ENCODE data around the gene ZBTB40. TPM values are rescaled to one million over a fixed set of nuclear protein-coding genes. Genes with fewer than 3 reads are reported as not detected.

Gene ZBTB40
- total RNA-seq, 1 experiment from 2014 or later = 16.3 TPM

DNA sequence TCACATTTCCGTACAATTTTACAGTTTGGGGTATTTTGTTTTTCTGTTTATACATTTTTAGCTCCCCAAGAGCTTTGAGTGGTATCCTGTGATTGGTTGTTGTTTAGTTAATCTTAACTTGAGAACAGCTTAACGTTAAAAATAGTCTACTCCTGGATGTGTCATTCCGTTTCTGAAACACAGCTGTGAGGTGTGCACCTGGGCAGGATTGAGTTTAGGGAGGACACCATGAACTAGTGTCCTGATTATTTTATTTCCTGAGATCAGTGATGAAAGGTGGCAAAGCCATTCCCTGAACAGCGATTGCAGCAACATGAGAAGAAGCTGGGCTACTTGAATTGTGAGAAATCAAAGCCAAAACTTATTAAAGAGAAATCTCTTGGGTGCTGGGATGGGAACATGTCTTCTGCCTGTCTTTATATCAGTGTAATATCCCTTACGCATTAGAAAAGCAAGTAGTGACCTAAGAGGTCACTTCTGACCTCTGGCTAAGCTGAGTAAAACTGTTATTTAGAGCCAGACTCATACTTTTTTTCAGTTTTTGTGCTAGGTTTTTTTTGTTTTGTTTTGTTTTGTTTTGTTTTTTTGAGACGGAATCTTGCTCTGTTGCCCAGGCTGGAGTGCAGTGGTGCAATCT, 43.4 kb downstream of the ZBTB40 start:
- H4K20me1 ChIP-seq (ENCODE audit: control insufficient read depth, insufficient read depth, insufficient read length) = peaks cover 3% of the 10 kb centered on the region
- no peak overlapping the region for H2BK12ac ChIP-seq (ENCODE audit: insufficient read length, low read depth, low read length)
- no peaks in the 10 kb centered on the region for H3K23me2 ChIP-seq (ENCODE audit: insufficient read length, low read depth, low read length, poor library complexity, severe bottlenecking)
- no peak overlapping the region for H3K4me2 ChIP-seq (ENCODE audit: insufficient read depth, insufficient read length, low read length)
- WGBS (ENCODE audit: extremely low coverage, insufficient read length, low lambda C conversion rate) = no CpG with 5 or more reads among the region's 6 CpGs
- Mint-ChIP-seq H3K27ac (no peak overlapping the region), H3K4me3 (no peak overlapping the region), H3K36me3 (ENCODE audit: insufficient read depth in 1 of 3, low read depth in 3 of 3) (peaks cover 1 to 18% (median 4%) of the 10 kb centered on the region in 3 experiments; a peak in 3 of 7 replicates), H3K9me3 (no peaks in the 10 kb centered on the region), H3K4me1 (peaks cover 12 to 18% of the 10 kb centered on the region in 2 experiments), H3K27me3 (ENCODE audit: low read depth) (no peaks in the 10 kb centered on the region)
- DNase-seq = no peak
- no peak overlapping the region for H2AFZ ChIP-seq (ENCODE audit: low read length)
- no peak overlapping the region for H2BK120ac ChIP-seq (ENCODE audit: low read depth, low read length, poor library complexity, severe bottlenecking)
- no peak overlapping the region for H3T11ph ChIP-seq (ENCODE audit: low read length)
- H3K9me3 ChIP-seq (ENCODE audit: control insufficient read depth, low read depth, low read length) = no peaks in the 10 kb centered on the region
- H3K27me3 ChIP-seq (ENCODE audit: insufficient read depth, low read length) = no peaks in the 10 kb centered on the region; the same call in 1 of the 2 replicates
- no peak overlapping the region for H4K91ac ChIP-seq (ENCODE audit: insufficient read length, low read depth, low read length)
- no peak overlapping the region for H2AK5ac ChIP-seq (ENCODE audit: insufficient read length, low read length)
- no peak overlapping the region for H3K4ac ChIP-seq (ENCODE audit: low read depth, low read length)
- peaks cover 2% of the 10 kb centered on the region; the same call in 1 of the 2 replicates for H3K4me1 ChIP-seq (ENCODE audit: insufficient read depth, low read length)
- H4K8ac ChIP-seq (replicated peaks; ENCODE audit: insufficient read length, low read depth, low read length) = no peak overlapping the region
- H3K79me2 ChIP-seq (ENCODE audit: insufficient read depth, low read length) = no peaks in the 10 kb centered on the region
- H3K14ac ChIP-seq (ENCODE audit: insufficient read depth, low read length) = no peak overlapping the region
- H2BK20ac ChIP-seq (ENCODE audit: low read depth, low read length, poor library complexity, severe bottlenecking) = no peak overlapping the region
- no peak overlapping the region for H2BK15ac ChIP-seq (ENCODE audit: low read depth, low read length)
- H3K56ac ChIP-seq (ENCODE audit: insufficient read length, low read depth, low read length) = no peak overlapping the region
- TF ChIP-seq, protein P1, sequence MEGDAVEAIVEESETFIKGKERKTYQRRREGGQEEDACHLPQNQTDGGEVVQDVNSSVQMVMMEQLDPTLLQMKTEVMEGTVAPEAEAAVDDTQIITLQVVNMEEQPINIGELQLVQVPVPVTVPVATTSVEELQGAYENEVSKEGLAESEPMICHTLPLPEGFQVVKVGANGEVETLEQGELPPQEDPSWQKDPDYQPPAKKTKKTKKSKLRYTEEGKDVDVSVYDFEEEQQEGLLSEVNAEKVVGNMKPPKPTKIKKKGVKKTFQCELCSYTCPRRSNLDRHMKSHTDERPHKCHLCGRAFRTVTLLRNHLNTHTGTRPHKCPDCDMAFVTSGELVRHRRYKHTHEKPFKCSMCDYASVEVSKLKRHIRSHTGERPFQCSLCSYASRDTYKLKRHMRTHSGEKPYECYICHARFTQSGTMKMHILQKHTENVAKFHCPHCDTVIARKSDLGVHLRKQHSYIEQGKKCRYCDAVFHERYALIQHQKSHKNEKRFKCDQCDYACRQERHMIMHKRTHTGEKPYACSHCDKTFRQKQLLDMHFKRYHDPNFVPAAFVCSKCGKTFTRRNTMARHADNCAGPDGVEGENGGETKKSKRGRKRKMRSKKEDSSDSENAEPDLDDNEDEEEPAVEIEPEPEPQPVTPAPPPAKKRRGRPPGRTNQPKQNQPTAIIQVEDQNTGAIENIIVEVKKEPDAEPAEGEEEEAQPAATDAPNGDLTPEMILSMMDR (conservative IDR thresholded peaks at IDR 0.05) = no peak
- H2BK5ac ChIP-seq (ENCODE audit: insufficient read length, low read length) = no peak overlapping the region
- H3K18ac ChIP-seq (ENCODE audit: insufficient read length, low read depth, low read length) = no peak overlapping the region
- H4K5ac ChIP-seq (ENCODE audit: insufficient read length, low read depth, low read length) = no peak overlapping the region
- no peak overlapping the region for H3K27ac ChIP-seq (ENCODE audit: insufficient read length, low read depth, low read length)
- no peak overlapping the region for H3K23ac ChIP-seq (ENCODE audit: insufficient read length, low read depth, low read length)
- H3K9ac ChIP-seq (ENCODE audit: extremely low read depth, insufficient read length, low read length) = no peak overlapping the region
- H3K79me1 ChIP-seq (ENCODE audit: insufficient read depth, low read depth, low read length, poor library complexity, severe bottlenecking) = no peaks in the 10 kb centered on the region
